Stimulated activated CD8-positive, alpha-beta memory T cell treated with anti-CD3 and anti-CD28 coated beads, Interleukin-15, amount 100 ng/mL, for 24 hours (primary cell): ENCODE results near the gene ZNF512.
"Not testable (repeated sequence)": the region's sequence is repeated elsewhere in the genome, so short reads cannot be mapped to it uniquely, and the experiment has no call there.

Experiments
- DNase-seq: peaks from one replicate; pipeline ENCODE4 v3.0.0-alpha.2; 2020; ENCODE audit warnings: low read depth

ZNF512 gene, protein sequence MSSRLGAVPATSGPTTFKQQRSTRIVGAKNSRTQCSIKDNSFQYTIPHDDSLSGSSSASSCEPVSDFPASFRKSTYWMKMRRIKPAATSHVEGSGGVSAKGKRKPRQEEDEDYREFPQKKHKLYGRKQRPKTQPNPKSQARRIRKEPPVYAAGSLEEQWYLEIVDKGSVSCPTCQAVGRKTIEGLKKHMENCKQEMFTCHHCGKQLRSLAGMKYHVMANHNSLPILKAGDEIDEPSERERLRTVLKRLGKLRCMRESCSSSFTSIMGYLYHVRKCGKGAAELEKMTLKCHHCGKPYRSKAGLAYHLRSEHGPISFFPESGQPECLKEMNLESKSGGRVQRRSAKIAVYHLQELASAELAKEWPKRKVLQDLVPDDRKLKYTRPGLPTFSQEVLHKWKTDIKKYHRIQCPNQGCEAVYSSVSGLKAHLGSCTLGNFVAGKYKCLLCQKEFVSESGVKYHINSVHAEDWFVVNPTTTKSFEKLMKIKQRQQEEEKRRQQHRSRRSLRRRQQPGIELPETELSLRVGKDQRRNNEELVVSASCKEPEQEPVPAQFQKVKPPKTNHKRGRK

GRCh38 chr2:27582695-27583389, at the start of gene ZNF512:
ZNF512 (plus strand) TSS chr2:27583042; CDS start chr2:27583113, 71 bp downstream.
- peak; percentile 56 for DNase-seq

DNA sequence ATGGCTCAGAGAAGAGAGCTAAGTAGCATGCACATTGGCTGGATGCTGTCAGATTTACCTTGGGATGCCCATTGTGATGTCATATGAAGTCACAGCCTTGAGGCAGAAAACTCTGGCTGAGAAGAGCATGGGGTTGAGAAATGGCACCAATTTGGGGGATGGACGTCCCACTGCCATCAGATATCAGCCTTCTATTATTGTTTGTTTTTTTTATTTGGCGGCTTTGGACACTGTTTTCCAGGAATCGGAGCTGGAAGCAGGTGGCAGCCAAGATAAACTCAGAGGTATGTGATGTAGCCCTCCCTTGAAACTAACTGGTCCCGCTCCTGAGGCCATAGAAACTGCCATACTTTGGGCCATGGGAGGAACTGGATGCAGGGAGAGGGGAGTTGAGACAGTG, 45.6 kb upstream of the ZNF512 start:
- DNase-seq, result no peak

- not testable (repeated sequence) for DNase-seq
These were observed 43.9 kb upstream of the ZNF512 start for GRCh38 chr2:27538839-27539450.

DNA sequence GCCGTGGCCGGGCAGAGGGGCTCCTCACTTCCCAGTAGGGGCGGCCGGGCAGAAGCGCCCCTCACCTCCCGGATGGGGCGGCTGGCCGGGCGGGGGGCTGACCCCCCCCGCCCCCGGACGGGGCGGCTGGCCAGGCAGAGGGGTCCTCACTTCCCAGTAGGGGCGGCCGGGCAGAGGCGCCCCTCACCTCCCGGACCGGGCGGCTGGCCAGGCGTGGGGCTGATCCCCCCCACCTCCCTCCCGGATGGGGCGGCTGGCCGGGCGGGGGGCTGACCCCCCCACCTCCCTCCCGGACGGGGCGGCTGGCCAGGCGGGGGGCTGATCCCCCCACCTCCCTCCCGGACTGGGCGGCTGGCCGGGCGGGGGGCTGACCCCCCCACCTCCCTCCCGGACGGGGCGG, 43.2 kb upstream of the ZNF512 start:
- not testable (repeated sequence) for DNase-seq

DNA sequence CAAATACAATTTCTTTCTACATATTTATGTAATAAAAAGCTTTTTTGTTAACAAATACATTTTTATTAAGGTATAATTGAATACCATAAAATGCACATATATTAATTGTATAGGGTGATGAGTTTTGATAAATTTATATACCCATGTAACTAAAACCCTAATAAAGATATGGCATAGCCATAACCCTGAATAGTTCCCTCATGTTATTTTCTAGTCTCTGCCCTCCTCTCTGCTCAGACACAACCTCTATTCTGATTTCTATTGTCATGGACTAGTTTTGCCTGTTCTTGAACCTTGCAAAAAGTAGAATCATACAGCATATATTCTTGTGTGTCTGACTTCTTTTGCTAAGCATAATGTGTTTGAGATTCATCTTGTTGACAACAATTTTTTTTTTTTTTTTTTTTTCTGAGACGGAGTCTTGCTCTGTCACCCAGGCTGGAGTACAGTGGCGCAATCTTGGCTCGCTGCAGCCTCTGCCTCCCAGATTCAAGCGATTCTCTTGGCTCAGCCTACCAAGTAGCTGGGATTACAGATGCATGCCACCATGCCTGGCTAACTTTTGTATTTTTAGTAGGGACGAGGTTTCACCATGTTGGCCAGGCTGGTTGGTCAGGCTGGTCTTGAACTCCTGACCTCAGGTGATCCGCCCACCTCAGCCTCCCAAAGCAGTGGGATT, 38.6 kb upstream of the ZNF512 start:
- no peak for DNase-seq

DNA sequence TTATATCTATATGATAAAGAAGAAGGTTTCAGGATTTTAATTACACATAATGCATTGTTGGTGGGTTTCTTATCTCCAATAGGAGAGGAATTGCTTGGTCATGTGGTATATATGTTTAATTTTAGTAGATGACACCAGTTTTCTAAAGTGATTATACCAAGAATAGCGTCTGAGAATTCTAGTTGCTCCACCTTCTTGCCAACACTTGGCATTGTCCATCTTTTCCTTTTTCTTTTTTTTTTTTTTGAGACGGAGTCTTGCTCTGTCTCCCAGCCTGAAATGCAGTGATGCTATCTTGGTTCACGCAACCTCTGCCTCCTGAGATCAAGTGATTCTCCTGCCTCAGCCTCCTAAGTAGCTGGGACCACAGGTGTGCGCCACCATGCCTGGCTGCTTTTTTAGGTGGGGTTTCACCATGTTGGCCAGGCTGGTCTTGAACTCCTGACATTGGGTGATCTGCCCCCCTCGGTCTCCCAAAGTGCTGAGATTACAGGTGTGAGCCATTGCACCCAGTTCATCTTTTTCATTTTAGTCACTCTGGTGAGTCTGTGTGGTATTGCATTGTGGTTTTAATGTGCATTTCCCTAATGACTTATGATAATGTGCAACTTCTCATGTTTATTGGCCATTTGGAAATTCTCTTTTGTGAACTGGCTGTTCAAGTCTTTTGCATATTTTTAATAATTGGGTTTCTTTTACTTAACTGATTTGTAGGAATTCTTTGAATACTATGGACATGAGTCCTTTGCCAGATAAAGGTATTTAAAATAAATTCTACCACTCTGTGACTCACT, 37.3 kb upstream of the ZNF512 start:
- no peak for DNase-seq

DNA sequence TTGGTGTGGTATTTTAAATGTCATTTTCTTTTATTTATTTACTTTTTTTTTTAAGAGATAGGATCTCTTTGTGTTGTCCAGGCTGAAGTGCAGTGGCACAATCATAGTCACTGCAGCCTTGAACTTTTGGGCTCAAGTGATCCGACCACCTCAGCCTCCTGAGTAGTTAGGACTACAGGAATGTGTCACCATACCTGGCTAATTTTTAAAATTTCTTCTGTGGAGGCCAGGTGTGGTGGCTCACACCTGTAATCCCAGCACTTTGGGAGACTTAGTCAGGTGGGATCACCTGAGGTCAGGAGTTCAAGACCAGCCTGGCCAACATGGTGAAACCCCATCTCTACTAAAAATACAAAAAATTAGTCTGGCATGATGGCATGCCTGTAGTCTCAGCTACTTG, 33.5 kb upstream of the ZNF512 start:
- DNase-seq, result no peak

DNA sequence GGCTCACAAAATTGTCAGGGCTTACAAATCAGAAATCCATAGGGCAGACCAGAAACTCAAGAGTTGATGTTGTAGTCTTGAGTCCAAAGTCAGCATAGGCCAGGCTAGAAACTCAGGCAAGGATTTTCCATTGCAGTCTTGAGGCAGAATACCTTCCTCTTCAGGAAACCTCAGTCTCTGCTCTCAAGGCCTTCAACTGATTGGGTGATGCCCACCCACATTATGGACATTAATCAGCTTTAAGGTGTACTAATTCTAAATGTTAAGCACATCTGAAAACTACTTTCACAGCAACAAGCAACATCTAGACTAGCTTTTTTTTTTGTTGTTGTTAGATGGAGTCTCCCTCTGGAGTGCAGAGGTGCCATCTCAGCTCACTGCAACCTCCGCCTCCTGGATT, 31.3 kb upstream of the ZNF512 start:
- DNase-seq, result no peak

DNA sequence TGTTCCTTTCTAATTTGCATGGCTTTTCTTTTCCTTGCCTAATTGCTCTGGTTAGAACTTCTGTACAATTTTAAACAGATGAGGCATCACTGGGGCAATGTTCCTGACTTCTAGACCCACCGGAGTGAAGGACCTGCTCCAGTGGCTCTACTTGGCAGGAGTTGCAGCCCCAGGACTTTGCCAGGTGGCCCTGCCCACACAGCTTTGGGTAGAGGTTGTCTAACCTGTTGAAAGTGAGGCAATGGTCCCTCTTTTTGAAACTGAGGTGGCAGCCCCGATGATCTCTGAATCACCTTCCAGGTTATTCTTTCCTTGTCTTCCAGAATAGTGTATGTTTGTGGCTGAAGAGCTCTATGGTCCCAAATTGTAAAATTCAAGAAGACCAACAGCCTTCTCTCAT, 29.9 kb upstream of the ZNF512 start:
- DNase-seq, result no peak

DNA sequence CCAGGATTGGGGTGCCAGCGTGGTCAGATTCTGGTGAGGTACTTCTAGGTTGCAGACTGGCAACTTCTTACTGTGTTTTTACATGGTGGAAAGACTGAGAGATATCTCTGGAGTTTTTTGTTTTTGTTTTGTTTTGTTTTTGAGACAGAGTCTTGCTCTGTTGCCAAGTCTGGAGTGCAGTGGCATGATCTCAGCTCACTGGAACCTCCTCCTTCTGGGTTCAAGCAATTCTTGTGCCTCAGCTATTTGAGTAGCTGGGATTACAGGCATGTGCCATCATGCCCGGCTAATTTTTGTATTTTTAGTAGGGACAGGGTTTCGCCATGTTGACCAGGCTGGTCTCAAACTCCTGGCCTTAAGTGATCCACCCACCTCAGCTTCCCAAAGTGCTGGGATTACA, 28.4 kb upstream of the ZNF512 start:
- DNase-seq, result not testable (repeated sequence)

DNA sequence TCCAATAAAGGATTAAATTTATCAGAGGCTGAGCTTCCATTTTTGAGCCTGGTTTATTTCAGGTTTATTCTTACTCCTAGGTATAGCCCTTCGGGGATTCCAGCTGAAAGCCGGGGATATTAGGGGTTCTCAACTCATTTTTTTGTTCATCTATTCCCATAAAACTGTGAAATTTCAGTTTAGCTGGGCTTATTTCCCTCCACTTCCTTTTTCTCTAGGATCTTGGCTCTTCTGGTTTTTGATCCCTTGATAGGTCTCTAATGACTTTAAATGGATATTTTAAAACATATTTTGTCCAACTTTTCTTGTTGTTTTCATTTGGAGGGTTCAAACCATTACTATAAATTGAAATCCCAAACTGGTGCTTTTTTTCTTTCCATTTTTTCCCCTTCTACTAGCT, 23.6 kb upstream of the ZNF512 start:
- DNase-seq, result no peak

GRCh38 chr2:27561060-27561459, 21.8 kb upstream of the ZNF512 start:
- DNase-seq, result no peak

GRCh38 chr2:27566628-27567027, 16.2 kb upstream of the ZNF512 start:
- no peak for DNase-seq

DNA sequence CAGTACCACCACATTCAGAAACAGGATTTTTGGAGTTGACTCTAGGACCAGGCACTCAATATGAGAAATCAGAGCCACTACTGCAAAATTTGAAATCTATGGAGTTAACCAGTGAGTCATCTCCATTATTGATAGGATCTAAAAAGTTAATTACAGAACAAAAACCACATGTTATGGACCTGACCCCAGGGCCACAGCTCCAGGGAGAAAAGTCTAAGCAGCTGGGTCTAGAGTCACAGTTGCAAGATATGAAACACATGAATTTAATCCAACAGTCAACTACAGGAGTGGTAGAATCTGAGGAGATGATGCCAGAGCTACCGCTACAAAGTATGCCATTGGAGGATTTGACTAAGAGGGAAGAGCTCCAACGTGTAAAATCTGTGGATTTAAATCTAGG, 13.4 kb upstream of the ZNF512 start:
- no peak for DNase-seq

DNA sequence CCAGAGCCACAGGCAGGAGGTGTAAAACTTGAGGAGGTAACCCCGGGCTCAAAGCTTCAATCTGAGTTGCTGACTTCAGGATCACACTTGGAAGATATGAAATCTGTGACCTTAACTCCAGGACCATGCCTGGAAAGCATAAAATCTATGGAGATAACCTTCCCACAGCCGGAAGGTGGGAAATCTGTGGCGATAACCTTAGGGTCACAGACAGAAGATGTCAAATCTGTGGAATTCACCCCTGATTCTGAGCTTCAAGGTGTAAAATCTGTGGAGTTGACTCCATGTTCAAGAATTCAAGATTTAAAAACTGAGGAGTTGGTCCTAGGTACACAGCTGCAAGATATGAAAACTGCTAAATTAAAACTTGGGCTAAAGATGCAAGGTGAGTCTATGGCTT, 11.6 kb upstream of the ZNF512 start:
- DNase-seq, result no peak

DNA sequence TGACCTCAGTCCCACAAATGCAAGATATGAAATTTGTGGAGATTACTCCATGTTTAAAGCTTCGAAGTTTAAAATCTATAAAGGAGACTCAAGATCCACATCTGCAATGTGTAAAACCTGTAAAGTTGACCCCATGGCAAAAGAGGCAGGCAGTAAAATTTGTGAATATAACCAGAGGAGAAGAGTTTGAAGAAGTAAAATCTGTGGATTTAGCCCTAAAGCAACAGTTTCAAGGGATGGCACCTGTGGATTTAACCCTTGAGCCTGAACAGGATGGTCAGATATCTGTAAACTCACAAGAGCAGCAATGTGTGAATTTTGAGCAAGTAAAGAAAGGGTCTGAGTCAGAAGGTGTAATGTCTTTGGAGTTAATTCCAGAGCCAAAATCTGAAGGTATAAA, 11.2 kb upstream of the ZNF512 start:
- DNase-seq, result no peak

DNA sequence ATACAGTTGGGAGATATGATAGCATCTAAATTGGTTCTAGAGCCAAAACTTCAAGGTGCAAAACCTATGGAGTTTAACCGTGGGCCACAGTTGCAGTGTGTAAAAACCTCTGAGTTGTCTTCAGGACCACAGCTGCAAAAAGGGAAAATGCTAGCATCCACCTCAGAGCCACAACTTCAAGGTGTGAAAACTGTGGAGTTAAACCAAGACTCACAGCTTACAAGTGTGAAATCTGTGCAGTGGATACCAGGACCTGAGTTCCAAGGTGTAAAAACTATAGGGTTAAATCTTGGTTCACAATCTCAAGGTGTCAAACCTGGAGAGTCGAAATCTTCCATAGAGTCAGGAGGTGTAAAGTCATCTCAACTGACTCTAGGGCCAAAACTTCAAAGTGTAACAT, 10.4 kb upstream of the ZNF512 start:
- no peak for DNase-seq

GRCh38 chr2:27572998-27573429, 9.8 kb upstream of the ZNF512 start:
- no peak for DNase-seq

GRCh38 chr2:27573452-27573851, 9.4 kb upstream of the ZNF512 start:
- no peak for DNase-seq

GRCh38 chr2:27581417-27582128, 1.3 kb upstream of the ZNF512 start:
- no peak for DNase-seq
